Upper lobe of left lung (tissue), 6 donors: ENCODE results near the gene SLC25A43. TPM values are rescaled to one million over a fixed set of nuclear protein-coding genes. Genes with fewer than 3 reads are reported as not detected.

Experiments used
- ATAC-seq, 2 donors: fragments of 200-7000 bp; cut with Tn5 transposase; one replicate each; pipeline ENCODE4 v1.9.1; 2022; ENCODE audit warnings: mild to moderate bottlenecking in 2 of 2, moderate library complexity in 2 of 2; ENCODE audit not compliant: low FRiP score in 2 of 2
- DNase-seq, 2 donors: peaks; one replicate each; pipeline ENCODE4 v3.0.0-alpha.2; 2019 to 2020
- H3K27ac ChIP-seq, 4 donors: fragments of 200-600 bp; sonication (generic); one replicate each; pipeline ENCODE4 v1.5.1; 2016 to 2019
- H3K27me3 ChIP-seq, 4 donors: fragments of 200-600 bp; sonication (generic); one replicate each; pipeline ENCODE4 v1.5.1; 2017 to 2019
- H3K36me3 ChIP-seq, 4 donors: fragments of 200-600 bp; sonication (generic); one replicate each; pipeline ENCODE4 v1.5.1; 2016 to 2019
- H3K4me1 ChIP-seq, 4 donors: fragments of 200-600 bp; sonication (generic); one replicate each; pipeline ENCODE4 v1.5.1; 2018 to 2019
- H3K4me3 ChIP-seq, 4 donors: fragments of 200-600 bp; sonication (generic); one replicate each; pipeline ENCODE4 v1.5.1; 2017 to 2019; ENCODE audit warnings: mild to moderate bottlenecking in 2 of 4, moderate library complexity in 1 of 4
- H3K9me3 ChIP-seq, 4 donors: fragments of 200-600 bp; sonication (generic); one replicate each; pipeline ENCODE4 v1.5.1; 2018 to 2019
- CTCF ChIP-seq, 6 experiments: fragments of 450-650 bp in 4 of 6; fragments of 200-600 bp in 2 of 6; sonication (generic) in 2 of 6; IDR thresholded peaks; one replicate each; pipeline ENCODE4 v1.5.1; 2016 to 2019; ENCODE audit warnings: antibody characterized with exemption in 6 of 6
- EP300 ChIP-seq, 4 donors: sonication (generic); formaldehyde crosslinking; IDR thresholded peaks; one replicate each; pipeline ENCODE4 v1.5.1; 2017; ENCODE audit warnings: antibody characterized with exemption in 4 of 4, control low read depth in 2 of 4
- POLR2A ChIP-seq, 4 donors: fragments of 450-650 bp; IDR thresholded peaks; one replicate each; pipeline ENCODE4 v1.5.1; 2016 to 2017; ENCODE audit warnings: antibody characterized with exemption in 4 of 4, mild to moderate bottlenecking in 2 of 4
- POLR2AphosphoS5 ChIP-seq, 2 donors: sonication (generic); formaldehyde crosslinking; IDR thresholded peaks; one replicate each; pipeline ENCODE4 v1.5.1; 2017; ENCODE audit warnings: antibody characterized with exemption in 2 of 2
- WGBS, 2 donors: methylation state at CpG; one replicate each; pipeline ENCODE4 v1.1.5; 2017 to 2018; 5-methylcytosine and 5-hydroxymethylcytosine counted together
- total RNA-seq, 6 donors: library from RNA; depleted of rRNA in 4 of 6; stranded (reverse); fragments of >200 nt in 4 of 6; gene quantifications; one replicate each; pipeline versions ENCODE4 v1.1.0 to v1.2.1, GENCODE V29; 2016 to 2021
- donor health status: DM: no; HTN: no; CAD: no; lungs with moderate emphysema.
- donor health status: DM: no; HTN: yes; CAD: no; lungs with severe emphysema.

SLC25A43 gene
- total RNA-seq, 6 donors from 2014 or later, result 11.2 to 27.8 (median 15.8) TPM

GRCh38 chrX:119410027-119410819 is 11.1 kb downstream of the SLC25A43 start:
- Histone ChIP-seq H3K27ac (no peak overlapping the region), H3K4me1 (no peaks in the 10 kb centered on the region), H3K4me3 (no peak overlapping the region), H3K9me3 (no peaks in the 10 kb centered on the region), H3K36me3 (peaks cover 0 to 7% (median 0%) of the 10 kb centered on the region in 4 donors), H3K27me3 (no peaks in the 10 kb centered on the region)
- DNase-seq (peak in 1 of 2 donors; percentile 80), ATAC-seq (peak; percentile 64 to 83)
- WGBS, 2 donors, result 71 to 72% methylated on average over 7 to 15 of the region's 15 CpGs
- no peak for TF ChIP-seq CTCF (IDR thresholded peaks at IDR 0.05)
- no peak for TF ChIP-seq POLR2AphosphoS5 (IDR thresholded peaks at IDR 0.05)
- no peak for TF ChIP-seq POLR2A (IDR thresholded peaks at IDR 0.05)
- TF ChIP-seq EP300 (IDR thresholded peaks at IDR 0.05), result no peak

- H3K4me1 ChIP-seq, result no peaks in the 10 kb centered on the region
- no peak overlapping the region for H3K4me3 ChIP-seq
- TF ChIP-seq EP300 (IDR thresholded peaks at IDR 0.05), result no peak
- TF ChIP-seq POLR2AphosphoS5 (IDR thresholded peaks at IDR 0.05), result no peak
- no peak for TF ChIP-seq POLR2A (IDR thresholded peaks at IDR 0.05)
- no peak for TF ChIP-seq CTCF (IDR thresholded peaks at IDR 0.05)
- WGBS, 2 donors, result 77% methylated on average over 3 of the region's 3 CpGs; no CpG with 5 or more reads in 1 of the 2 donors
- no peaks in the 10 kb centered on the region for H3K27me3 ChIP-seq
- ATAC-seq, result no peak
- no peak overlapping the region for H3K27ac ChIP-seq
- peaks cover 0 to 7% (median 0%) of the 10 kb centered on the region in 4 donors for H3K36me3 ChIP-seq
- H3K9me3 ChIP-seq, result no peaks in the 10 kb centered on the region
- no peak for DNase-seq
Measured at GRCh38 chrX:119410854-119411253, 11.7 kb downstream of the SLC25A43 start.

- 56 to 72% methylated on average over 5 to 7 of the region's 7 CpGs for WGBS, 2 donors
- H3K4me1 ChIP-seq, result no peaks in the 10 kb centered on the region
- H3K9me3 ChIP-seq, result no peaks in the 10 kb centered on the region
- peak in 1 of 2 donors; percentile 59 for DNase-seq
- H3K27ac ChIP-seq, result no peak overlapping the region
- H3K27me3 ChIP-seq, result no peaks in the 10 kb centered on the region
- peaks cover 0 to 4% (median 0%) of the 10 kb centered on the region in 4 donors for H3K36me3 ChIP-seq
- TF ChIP-seq POLR2A (IDR thresholded peaks at IDR 0.05) (no peak), POLR2AphosphoS5 (IDR thresholded peaks at IDR 0.05) (no peak), EP300 (IDR thresholded peaks at IDR 0.05) (no peak), CTCF (IDR thresholded peaks at IDR 0.05) (no peak)
- ATAC-seq, result no peak
- H3K4me3 ChIP-seq, result no peak overlapping the region
Measured at GRCh38 chrX:119411959-119412358, 12.8 kb downstream of the SLC25A43 start.

- Histone ChIP-seq H3K27me3 (no peaks in the 10 kb centered on the region), H3K27ac (no peak overlapping the region), H3K4me1 (no peaks in the 10 kb centered on the region), H3K4me3 (no peak overlapping the region), H3K9me3 (no peaks in the 10 kb centered on the region), H3K36me3 (no peaks in the 10 kb centered on the region)
- no peak for TF ChIP-seq POLR2AphosphoS5 (IDR thresholded peaks at IDR 0.05)
- no peak for TF ChIP-seq EP300 (IDR thresholded peaks at IDR 0.05)
- TF ChIP-seq POLR2A (IDR thresholded peaks at IDR 0.05), result no peak
- no peak for TF ChIP-seq CTCF (IDR thresholded peaks at IDR 0.05)
- no peak for DNase-seq
- no peak for ATAC-seq
- 55 to 98% methylated on average over 4 of the region's 4 CpGs for WGBS, 2 donors
Measured at GRCh38 chrX:119417376-119417775, 18.2 kb downstream of the SLC25A43 start.

GRCh38 chrX:119417842-119418241 is 18.7 kb downstream of the SLC25A43 start:
- no peaks in the 10 kb centered on the region for H3K36me3 ChIP-seq
- no peak overlapping the region for H3K4me3 ChIP-seq
- ATAC-seq, result no peak
- TF ChIP-seq POLR2A (IDR thresholded peaks at IDR 0.05) (no peak), CTCF (IDR thresholded peaks at IDR 0.05) (no peak)
- no peak for DNase-seq
- no peaks in the 10 kb centered on the region for H3K27me3 ChIP-seq
- no peak overlapping the region for H3K27ac ChIP-seq
- H3K4me1 ChIP-seq, result no peaks in the 10 kb centered on the region
- 36 to 40% methylated on average over 1 of the region's 1 CpG for WGBS, 2 donors
- H3K9me3 ChIP-seq, result no peaks in the 10 kb centered on the region
